Stimulated activated CD8-positive, alpha-beta memory T cell treated with anti-CD3 and anti-CD28 coated beads, Interleukin-4, amount 100 ng/mL, for 48 hours (primary cell): ENCODE measurements around the gene LEFTY1.

Experiments used
- DNase-seq: peaks from one replicate; pipeline ENCODE4 v3.0.0-alpha.2; 2020

The LEFTY1 gene

GRCh38 chr1:225887030-225887314, 2.0 kb downstream of the LEFTY1 start:
- DNase-seq: no peak

GRCh38 chr1:225886159-225887029, 2.6 kb downstream of the LEFTY1 start:
- DNase-seq: no peak

- no peak for DNase-seq
These were observed 3.6 kb downstream of the LEFTY1 start for GRCh38 chr1:225885336-225885735.

GRCh38 chr1:225883616-225884265, 5.2 kb downstream of the LEFTY1 start:
- no peak for DNase-seq

GRCh38 chr1:225882694-225883615, 6.0 kb downstream of the LEFTY1 start:
- peak; percentile 63 for DNase-seq

GRCh38 chr1:225881959-225882693, 6.8 kb downstream of the LEFTY1 start, which contains the start of gene TMEM63A:
TSS of gene TMEM63A (minus strand) at chr1:225882380. CDS start at chr1:225877580, 4,800 bp downstream.
- peak; percentile 92 for DNase-seq

GRCh38 chr1:225881081-225881958, 7.6 kb downstream of the LEFTY1 start:
- DNase-seq: peak; percentile 58

GRCh38 chr1:225880636-225881035, 8.3 kb downstream of the LEFTY1 start:
- no peak for DNase-seq

- DNase-seq: no peak
These were observed 8.7 kb downstream of the LEFTY1 start for GRCh38 chr1:225880222-225880588.

GRCh38 chr1:225879521-225880221, 9.3 kb downstream of the LEFTY1 start:
- no peak for DNase-seq

GRCh38 chr1:225878282-225878681, 10.7 kb downstream of the LEFTY1 start:
- no peak for DNase-seq

GRCh38 chr1:225877580-225877979, 11.4 kb downstream of the LEFTY1 start:
- DNase-seq: peak; percentile 66

GRCh38 chr1:225876900-225877510, 11.9 kb downstream of the LEFTY1 start:
- DNase-seq: no peak

- DNase-seq: no peak
These were observed 13.7 kb downstream of the LEFTY1 start for GRCh38 chr1:225875044-225875815.

GRCh38 chr1:225874431-225874830, 14.5 kb downstream of the LEFTY1 start:
- DNase-seq: no peak

- no peak for DNase-seq
These were observed 15.6 kb downstream of the LEFTY1 start for GRCh38 chr1:225873281-225873850.

- no peak for DNase-seq
These were observed 16.9 kb downstream of the LEFTY1 start for GRCh38 chr1:225872075-225872430.

GRCh38 chr1:225871359-225872074, 17.4 kb downstream of the LEFTY1 start:
- DNase-seq: no peak

GRCh38 chr1:225870911-225871310, 18.0 kb downstream of the LEFTY1 start:
- no peak for DNase-seq
